HTR-8/SVneo (cell line): Measurements from ENCODE around the gene PDE4D.
A peak's percentile ranks its signal among the peaks of the same experiment; 100 is the strongest.
"Not testable (repeated sequence)": the region's sequence is repeated elsewhere in the genome, so short reads cannot be mapped to it uniquely, and the experiment has no call there.

Experiments used
- DNase-seq: peaks from one replicate; pipeline ENCODE4 v3.0.0; 2011; ENCODE audit warnings: low spot score, mixed read lengths; ENCODE audit not compliant: insufficient read length
- FAIRE-seq: peaks from 2 replicates; lab custom pipeline; 2011; peaks lifted over from hg19 to GRCh38; lab: Jason Lieb, UNC

The PDE4D gene

GRCh38 chr5:59416451-59416850, 477.1 kb downstream of the PDE4D start:
- DNase-seq (no peak), FAIRE-seq (no peak)

GRCh38 chr5:59416026-59416425, 477.5 kb downstream of the PDE4D start:
- DNase-seq, result no peak
- FAIRE-seq, result no peak

GRCh38 chr5:59412428-59412827, 481.1 kb downstream of the PDE4D start:
- no peak for FAIRE-seq
- DNase-seq, result no peak

- not testable (repeated sequence) for DNase-seq, FAIRE-seq
Measured at GRCh38 chr5:59408997-59409396, 484.5 kb downstream of the PDE4D start.

- DNase-seq, result no peak
- no peak for FAIRE-seq
Measured at GRCh38 chr5:59407967-59408366, 485.6 kb downstream of the PDE4D start.

- no peak for DNase-seq
- no peak for FAIRE-seq
Measured at GRCh38 chr5:59401637-59402036, 491.9 kb downstream of the PDE4D start.

- not testable (repeated sequence) for DNase-seq, FAIRE-seq
Measured at GRCh38 chr5:59394956-59395355, 498.6 kb downstream of the PDE4D start.

GRCh38 chr5:59393585-59394420, 499.7 kb downstream of the PDE4D start:
- no peak for FAIRE-seq
- no peak for DNase-seq

- DNase-seq, result no peak
- FAIRE-seq, result no peak
Measured at GRCh38 chr5:59391576-59391975, 501.9 kb downstream of the PDE4D start.

GRCh38 chr5:59390989-59391388, 502.5 kb downstream of the PDE4D start:
- no peak for FAIRE-seq
- no peak for DNase-seq

- FAIRE-seq (no peak), DNase-seq (no peak)
Measured at GRCh38 chr5:59390074-59390659, 503.4 kb downstream of the PDE4D start.

- FAIRE-seq, result no peak
- no peak for DNase-seq
Measured at GRCh38 chr5:59387127-59387526, 506.4 kb downstream of the PDE4D start.

- FAIRE-seq (no peak), DNase-seq (no peak)
Measured at GRCh38 chr5:59385700-59386099, 507.8 kb downstream of the PDE4D start.

- DNase-seq, result peak; percentile 62
- no peak for FAIRE-seq
Measured at GRCh38 chr5:59380350-59380951, 513.1 kb downstream of the PDE4D start.

- DNase-seq, FAIRE-seq: not testable (repeated sequence)
Measured at GRCh38 chr5:59374036-59374435, 519.5 kb downstream of the PDE4D start.

GRCh38 chr5:59371525-59372127, 521.9 kb downstream of the PDE4D start:
- FAIRE-seq (no peak), DNase-seq (no peak)

GRCh38 chr5:59368951-59369350, 524.6 kb downstream of the PDE4D start:
- FAIRE-seq, result no peak

GRCh38 chr5:59367791-59368394, 525.6 kb downstream of the PDE4D start:
- DNase-seq, result peak; percentile 11
- FAIRE-seq, result no peak

More at GRCh38 chr5:59368951-59369350, 524.6 kb downstream of the PDE4D start:
- no peak for DNase-seq

- FAIRE-seq (no peak), DNase-seq (no peak)
Measured at GRCh38 chr5:59366784-59367183, 526.7 kb downstream of the PDE4D start.

- no peak for DNase-seq
- FAIRE-seq, result no peak
Measured at GRCh38 chr5:59362438-59362837, 531.1 kb downstream of the PDE4D start.
